Adrenal gland (tissue), 5 donors: ENCODE measurements around the gene GRM4.

Source experiments
- CTCF ChIP-seq, 6 experiments: fragments of 450-650 bp in 4 of 6; fragments of 200-600 bp in 2 of 6; sonication (generic) in 1 of 6; IDR thresholded peaks; 1 replicate in 5 of 6; 2 replicates in 1 of 6; pipeline versions ENCODE4 v1.5.1 to v1.8.0; 2016 to 2021; ENCODE audit warnings: antibody characterized with exemption in 6 of 6, mild to moderate bottlenecking in 2 of 6, moderate library complexity in 1 of 6
- POLR2A ChIP-seq, 2 donors: fragments of 450-650 bp; IDR thresholded peaks; one replicate each; pipeline ENCODE4 v1.6.1; 2017; ENCODE audit warnings: antibody characterized with exemption in 2 of 2, mild to moderate bottlenecking in 2 of 2, moderate library complexity in 1 of 2
- donor health status: DM: no; HTN: no; CAD: no.

DNA sequence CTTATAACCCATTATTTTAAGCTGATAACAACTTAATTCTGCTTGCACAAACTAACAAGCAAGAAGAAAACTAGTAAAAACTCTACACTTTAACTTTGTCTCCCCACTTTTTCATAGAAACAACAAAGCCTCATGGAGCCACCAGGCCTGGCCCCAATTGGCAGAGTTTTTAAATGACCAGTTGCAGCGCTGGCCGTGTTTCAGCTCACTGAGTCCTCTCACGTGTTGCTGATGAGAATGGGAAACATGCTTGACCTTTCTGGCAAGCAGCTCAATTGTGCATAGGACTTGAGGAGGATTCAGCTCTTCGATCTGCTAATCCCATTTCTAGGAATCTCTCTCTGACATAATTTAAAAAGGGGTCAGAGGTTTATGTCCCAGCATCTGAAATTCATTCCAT lies 24.5 kb upstream of the GRM4 start:
- TF ChIP-seq CTCF (IDR thresholded peaks at IDR 0.05): no peak
- TF ChIP-seq POLR2A (IDR thresholded peaks at IDR 0.05): no peak
